Activated CD4-positive, alpha-beta T cell treated with anti-CD3 and anti-CD28 coated beads, Interleukin-2, amount 50 U/mL, for 16 hours (primary cell): ENCODE results near the gene UBE2E3.
A peak's percentile ranks its signal among the peaks of the same experiment; 100 is the strongest.

Experiments used
- DNase-seq: peaks from one replicate; pipeline ENCODE4 v3.0.0-alpha.2; 2020

The UBE2E3 gene

GRCh38 chr2:180980106-180980942 is at the start of gene UBE2E3:
TSS of gene UBE2E3 (plus strand) at chr2:180980605. CDS start at chr2:180982043, 1,438 bp downstream.
- peak; percentile 70 for DNase-seq

DNA sequence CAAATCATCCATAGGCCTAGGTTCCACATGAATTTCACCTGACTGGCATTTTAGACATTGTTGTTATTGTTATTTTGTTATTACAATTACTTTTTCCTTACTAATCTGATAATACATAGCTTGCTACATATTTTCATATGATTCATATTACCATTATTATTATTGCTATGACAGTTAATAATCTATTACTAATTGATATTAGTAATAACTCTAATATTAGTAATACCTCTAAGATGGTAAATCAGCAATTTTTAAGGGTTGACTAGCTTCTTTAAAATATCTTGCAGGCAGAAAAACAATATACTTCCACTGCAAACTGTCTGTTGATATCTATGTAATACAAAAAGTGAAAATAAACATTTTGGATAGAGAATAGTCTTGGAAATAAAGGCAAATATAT is 48.6 kb upstream of the UBE2E3 start:
- DNase-seq, result no peak

- DNase-seq, result no peak
These were observed 47.1 kb upstream of the UBE2E3 start for GRCh38 chr2:180933332-180933731.

DNA sequence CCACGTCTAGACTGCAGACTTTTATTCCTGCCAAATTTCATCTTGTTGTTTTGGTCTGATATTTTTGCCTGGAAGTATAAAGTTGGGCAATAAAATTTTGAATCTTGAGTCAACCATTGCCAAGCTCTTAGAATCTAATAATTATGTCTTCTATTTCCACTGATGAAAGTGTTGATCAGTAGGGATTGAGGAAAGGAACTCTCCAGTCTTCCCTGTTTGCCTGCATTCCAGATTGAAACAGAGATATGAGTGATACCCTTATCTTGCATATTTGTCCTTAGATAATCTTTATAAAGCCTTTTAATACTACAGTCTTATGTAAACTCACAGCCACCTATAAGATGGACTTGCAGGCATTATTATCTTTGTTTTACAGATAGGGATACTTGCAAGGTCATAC is 45.5 kb upstream of the UBE2E3 start:
- no peak for DNase-seq

GRCh38 chr2:180937480-180937879 is 42.9 kb upstream of the UBE2E3 start:
- peak; percentile 32 for DNase-seq

GRCh38 chr2:180938451-180938850 is 42.0 kb upstream of the UBE2E3 start:
- peak; percentile 2 for DNase-seq

DNA sequence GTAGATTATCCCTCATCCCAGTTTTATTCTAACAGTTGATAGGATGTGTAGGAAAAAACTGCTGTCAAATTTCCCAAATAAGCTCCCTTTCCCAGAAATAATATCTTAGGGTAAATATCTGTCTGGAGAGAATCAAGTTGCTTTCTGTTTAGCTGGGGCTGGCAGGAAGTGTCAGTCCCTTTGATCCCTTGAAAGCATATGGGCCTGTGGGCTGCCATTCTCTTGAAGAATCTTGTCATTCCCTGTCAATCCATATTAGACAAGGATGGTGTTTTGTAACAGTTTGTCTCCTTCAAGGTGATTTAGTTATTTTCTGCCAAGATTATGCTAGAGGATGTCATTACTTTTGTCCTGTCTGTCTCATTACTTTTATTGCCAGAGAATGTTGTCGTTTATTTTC is 37.1 kb upstream of the UBE2E3 start:
- DNase-seq, result no peak

GRCh38 chr2:180944372-180944771 is 36.0 kb upstream of the UBE2E3 start:
- no peak for DNase-seq

GRCh38 chr2:180947208-180947689 is 33.2 kb upstream of the UBE2E3 start:
- DNase-seq, result no peak

- DNase-seq, result no peak
These were observed 30.5 kb upstream of the UBE2E3 start for GRCh38 chr2:180949896-180950295.

DNA sequence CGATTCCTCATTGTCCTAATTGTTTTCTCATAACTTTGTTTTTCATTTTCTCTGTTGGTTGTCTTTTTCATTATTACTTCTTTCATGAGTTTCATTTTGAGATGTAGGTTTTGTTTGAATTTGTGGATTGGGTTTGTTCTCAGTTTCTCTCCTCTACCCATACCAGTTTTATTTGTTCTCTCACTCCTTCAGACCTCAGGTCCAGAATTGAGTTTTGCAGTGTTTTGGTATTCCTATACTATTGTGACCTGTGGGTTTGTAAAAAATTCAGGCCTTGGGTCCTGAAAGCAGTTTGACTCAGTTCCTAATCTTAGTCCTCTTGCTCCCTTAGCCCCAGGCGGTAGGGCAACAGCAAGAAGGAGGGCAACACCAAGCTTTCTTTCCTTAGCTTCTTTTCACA is 28.3 kb upstream of the UBE2E3 start:
- peak; percentile 46 for DNase-seq

DNA sequence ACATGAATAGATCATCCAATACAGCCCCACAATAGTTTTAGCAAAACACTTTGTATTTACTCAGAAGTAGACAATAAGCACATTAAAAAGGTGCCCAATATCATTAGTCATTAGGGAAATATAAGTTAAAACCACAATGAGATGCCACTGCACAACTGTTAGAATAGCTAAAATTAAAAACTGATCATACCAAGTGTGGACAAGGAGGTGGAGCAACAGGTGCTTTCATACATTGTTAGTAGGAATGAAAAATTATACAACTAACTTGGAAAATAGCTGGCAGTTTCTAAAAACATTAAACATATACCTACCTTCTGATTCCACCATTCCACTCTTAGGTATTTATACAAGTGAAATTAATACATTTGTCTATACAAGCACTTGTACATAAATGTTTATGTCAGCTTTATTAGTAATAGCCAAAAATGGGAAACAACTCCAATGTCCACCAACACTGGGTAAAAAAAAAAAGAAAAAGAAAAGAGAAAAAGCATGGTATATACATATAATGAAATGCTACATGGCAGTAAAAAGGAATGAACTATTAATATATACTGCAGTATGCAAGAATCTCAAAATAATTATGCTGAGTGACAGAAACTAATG is 27.6 kb upstream of the UBE2E3 start:
- DNase-seq, result no peak

- DNase-seq, result no peak
These were observed 26.9 kb upstream of the UBE2E3 start for GRCh38 chr2:180953550-180953949.

DNA sequence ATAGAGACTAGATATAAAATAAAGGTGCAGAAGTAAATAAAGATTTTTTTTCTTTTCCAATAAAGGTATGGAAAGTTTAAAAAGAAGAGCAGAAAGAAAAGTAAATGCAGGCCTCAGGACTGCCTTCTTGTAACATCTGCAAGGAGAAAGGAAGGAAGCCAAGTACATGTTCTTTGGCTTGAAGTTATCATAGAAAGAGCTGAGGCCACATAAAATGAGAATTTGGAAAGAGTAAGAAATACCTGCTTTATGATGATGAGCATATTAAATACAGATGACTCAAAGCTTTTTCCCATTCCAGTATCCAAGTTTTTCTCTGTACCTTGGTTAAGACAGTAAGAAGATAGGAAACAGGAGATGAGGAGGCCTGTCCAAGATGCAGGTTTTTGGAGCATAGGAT is 25.3 kb upstream of the UBE2E3 start:
- DNase-seq, result no peak

DNA sequence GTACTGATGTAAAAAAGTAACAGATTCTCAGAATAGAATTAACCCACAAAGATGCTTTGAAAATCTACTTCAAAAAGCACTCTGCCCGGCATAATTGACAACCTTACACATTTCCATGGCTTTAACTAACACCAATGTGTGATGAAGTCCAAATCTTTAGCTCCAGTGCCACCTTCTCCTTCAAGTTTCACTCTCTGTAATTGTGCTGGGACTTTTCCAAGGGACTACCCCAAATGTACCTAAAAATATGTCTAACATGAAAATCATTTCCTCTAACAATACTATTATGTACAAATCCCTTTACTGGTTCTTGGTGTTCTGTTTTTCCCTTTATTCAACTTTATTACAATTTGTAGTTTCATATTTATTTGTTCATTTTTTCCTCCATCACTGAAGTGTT is 20.6 kb upstream of the UBE2E3 start:
- DNase-seq, result no peak

DNA sequence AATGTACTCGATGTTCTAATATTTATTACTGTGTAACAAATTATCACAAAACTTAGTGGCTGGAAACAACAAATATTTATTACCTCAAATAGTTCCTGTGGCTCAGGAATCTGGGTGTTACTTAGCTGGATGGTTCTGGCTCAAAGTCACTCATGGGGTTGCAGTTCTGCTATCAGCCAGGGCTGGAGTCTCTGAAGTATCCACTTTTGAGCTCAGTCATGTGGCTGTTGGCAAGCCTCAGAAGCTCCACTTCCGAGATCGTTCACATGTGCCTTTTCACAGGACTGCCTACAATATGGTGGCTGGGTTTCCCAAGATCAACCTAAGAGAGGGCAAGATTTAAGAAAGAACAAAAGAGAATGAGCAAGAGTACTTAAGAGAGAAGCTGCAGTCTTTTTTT is 19.4 kb upstream of the UBE2E3 start:
- no peak for DNase-seq

GRCh38 chr2:180962727-180963314 is 17.6 kb upstream of the UBE2E3 start:
- DNase-seq, result no peak

- DNase-seq, result no peak
These were observed 14.0 kb upstream of the UBE2E3 start for GRCh38 chr2:180966378-180966777.

DNA sequence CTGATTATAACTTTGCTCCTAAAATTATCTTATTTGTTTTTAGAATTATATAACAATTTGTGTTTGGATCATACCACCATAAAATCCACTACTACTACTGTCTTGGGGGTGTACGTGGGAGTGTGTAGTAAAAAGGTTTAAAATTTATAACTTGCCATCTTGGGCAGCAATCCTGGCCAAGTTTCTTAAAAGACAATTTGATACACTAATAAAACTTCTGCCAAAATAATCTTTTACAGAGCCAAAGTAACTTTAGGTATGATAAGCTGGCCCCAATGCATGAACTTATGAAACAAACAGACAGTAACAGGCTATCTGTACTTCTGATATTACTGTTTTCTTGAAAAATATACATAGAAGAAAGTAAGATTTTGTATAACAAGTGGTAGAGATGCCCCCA is 11.3 kb upstream of the UBE2E3 start:
- DNase-seq, result no peak

- DNase-seq, result no peak
These were observed 10.4 kb upstream of the UBE2E3 start for GRCh38 chr2:180970016-180970415.

- no peak for DNase-seq
These were observed 8.6 kb upstream of the UBE2E3 start for GRCh38 chr2:180971811-180972210.

DNA sequence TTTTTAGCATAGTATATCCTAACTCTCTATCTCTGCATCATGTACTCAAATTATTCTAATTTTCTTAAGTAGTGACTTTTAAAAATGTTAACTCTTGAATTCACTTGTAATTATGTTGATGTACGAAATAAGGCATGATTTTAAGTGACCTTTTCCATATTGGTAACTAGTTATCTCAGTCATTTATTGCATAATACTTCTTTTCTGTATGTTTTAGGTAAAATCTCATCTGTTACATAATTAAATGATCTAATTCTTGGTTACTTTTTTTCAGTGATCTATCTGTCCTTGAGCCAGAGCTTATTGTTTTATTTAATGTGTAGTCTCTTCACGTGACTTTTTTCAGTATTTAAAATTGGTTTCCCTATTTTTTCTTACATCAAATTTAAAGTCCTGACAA is 4.8 kb upstream of the UBE2E3 start:
- DNase-seq, result no peak

GRCh38 chr2:180978903-180979748 is 1.3 kb upstream of the UBE2E3 start:
- DNase-seq, result no peak
